GM12878 (cell line): ENCODE data around the gene RDH5. TPM values are rescaled to one million over a fixed set of nuclear protein-coding genes. Genes with fewer than 3 reads are reported as not detected.

Source experiments
- ATAC-seq: fragments of 200-7000 bp; cut with Tn5 transposase; 3 replicates; pipeline ENCODE4 v1.9.1; 2020; ENCODE audit warnings: mild to moderate bottlenecking, moderate library complexity
- BruUV-seq: library from RNA; stranded (reverse); fragments of 400-500 nt; replicated peaks from 2 replicates; lab custom pipeline; 2021; lab: Mats Ljungman, UMichigan
- CTCF ChIA-PET: fragments of 300-600 bp; sonication (Branson Sonifier 250); formaldehyde crosslinking; extraction: SDS; loops from one replicate; lab custom pipeline; 2021; ENCODE audit warnings: inconsistent platforms; lab: Yijun Ruan, JAX
- POLR2A ChIA-PET: fragments of 350-600 bp; formaldehyde crosslinking; extraction: SDS; loops from one replicate; lab custom pipeline; 2021; ENCODE audit warnings: inconsistent platforms; lab: Charles Lee
- RAD21 ChIA-PET: fragments of 300-600 bp; sonication (Branson Sonifier 250); formaldehyde crosslinking; loops from one replicate; lab custom pipeline; 2023; ENCODE audit warnings: antibody characterized with exemption; ENCODE audit not compliant: unreplicated experiment; lab: Charles Lee
- SMC1A ChIA-PET: fragments of 300-600 bp; sonication (Branson Sonifier 250); formaldehyde crosslinking; loops from one replicate; lab custom pipeline; 2023; ENCODE audit not compliant: unreplicated experiment, uncharacterized antibody; lab: Charles Lee
- DNase-seq: peaks from one replicate; pipeline ENCODE4 v3.0.0-alpha.2; 2011; ENCODE audit warnings: low read depth, low spot score
- FAIRE-seq: peaks from 3 replicates; lab custom pipeline; 2011; peaks lifted over from hg19 to GRCh38; lab: Jason Lieb, UNC
- H2AFZ ChIP-seq: 2 replicates; pipeline ENCODE4 v1.6.0; 2011; ENCODE audit warnings: low read depth, low read length, control low read depth; ENCODE audit not compliant: control insufficient read depth
- H3K27ac ChIP-seq: 2 replicates; pipeline ENCODE4 v1.5.1; 2011; ENCODE audit warnings: control low read depth; ENCODE audit not compliant: control insufficient read depth, insufficient read depth
- H3K27me3 ChIP-seq, 2 experiments: replicated peaks in 1 of 2; 2 replicates each; pipeline versions ENCODE4 v1.6.0 to v1.6.1; 2011; ENCODE audit warnings: low read length in 1 of 2; ENCODE audit not compliant: control insufficient read depth in 2 of 2, insufficient read depth in 2 of 2
- H3K36me3 ChIP-seq, 2 experiments: 2 replicates each; pipeline ENCODE4 v1.5.1; 2011; ENCODE audit warnings: low read length in 1 of 2; ENCODE audit not compliant: control insufficient read depth in 2 of 2, insufficient read depth in 2 of 2
- H3K4me1 ChIP-seq: 2 replicates; pipeline ENCODE4 v1.6.1; 2011; ENCODE audit warnings: mild to moderate bottlenecking, low read length, moderate library complexity, mixed read lengths; ENCODE audit not compliant: control insufficient read depth, insufficient read depth
- H3K4me2 ChIP-seq: 2 replicates; pipeline ENCODE4 v1.6.0; 2011; ENCODE audit warnings: control low read depth; ENCODE audit not compliant: control insufficient read depth, insufficient read depth
- H3K4me3 ChIP-seq: fragments of 200-600 bp; sonication (generic); 2 replicates; pipeline ENCODE4 v1.5.1; 2016
- H3K79me2 ChIP-seq: 2 replicates; pipeline ENCODE4 v1.6.0; 2011; ENCODE audit warnings: low read length; ENCODE audit not compliant: control insufficient read depth, insufficient read depth
- H3K9ac ChIP-seq: 2 replicates; pipeline ENCODE4 v1.8.0; 2011; ENCODE audit warnings: low read length, control low read depth, mixed read lengths; ENCODE audit not compliant: control insufficient read depth, insufficient read depth
- H3K9me3 ChIP-seq: replicated peaks from 3 replicates; pipeline ENCODE4 v1.5.1; 2011; ENCODE audit warnings: mild to moderate bottlenecking, low read length; ENCODE audit not compliant: control insufficient read depth, insufficient read depth
- H4K20me1 ChIP-seq: 2 replicates; pipeline ENCODE4 v1.6.0; 2011; ENCODE audit not compliant: control insufficient read depth, insufficient read depth
- BACH1 ChIP-seq: fragments of 450-650 bp; IDR thresholded peaks from 2 replicates; pipeline ENCODE4 v1.6.1; 2017; ENCODE audit warnings: mild to moderate bottlenecking, borderline replicate concordance
- CREB1 ChIP-seq: IDR thresholded peaks from 2 replicates; pipeline ENCODE4 v1.6.1; 2012; ENCODE audit warnings: low read depth, mild to moderate bottlenecking, inconsistent platforms
- CREM ChIP-seq: IDR thresholded peaks from 2 replicates; pipeline ENCODE4 v1.6.1; 2014; ENCODE audit warnings: antibody characterized with exemption, low read depth
- ESRRA ChIP-seq: IDR thresholded peaks from 2 replicates; pipeline ENCODE4 v1.6.1; 2012; ENCODE audit warnings: mild to moderate bottlenecking, low read length, improper control_type of control experiment
- KLF5 ChIP-seq: fragments of 450-650 bp; IDR thresholded peaks from 2 replicates; pipeline ENCODE4 v1.6.1; 2014; ENCODE audit warnings: mild to moderate bottlenecking; ENCODE audit not compliant: partially characterized antibody
- MEF2B ChIP-seq: fragments of 450-650 bp; IDR thresholded peaks from 2 replicates; pipeline ENCODE4 v1.6.1; 2018; ENCODE audit warnings: mild to moderate bottlenecking, moderate library complexity; ENCODE audit not compliant: partially characterized antibody, poor library complexity, severe bottlenecking
- NFXL1 ChIP-seq: fragments of 450-650 bp; IDR thresholded peaks from 2 replicates; pipeline ENCODE4 v1.6.1; 2017; ENCODE audit warnings: antibody characterized with exemption, mild to moderate bottlenecking, borderline replicate concordance
- NFYA ChIP-seq: IDR thresholded peaks from 2 replicates; pipeline ENCODE4 v1.6.1; 2011; ENCODE audit warnings: low read depth, mild to moderate bottlenecking, low read length, improper control_type of control experiment, borderline replicate concordance
- POLR2AphosphoS2 ChIP-seq: IDR thresholded peaks from 2 replicates; pipeline ENCODE4 v1.6.1; 2011; ENCODE audit warnings: low read depth, mild to moderate bottlenecking, low read length, improper control_type of control experiment, moderate library complexity
- POU2F2 ChIP-seq: IDR thresholded peaks from 3 replicates; pipeline ENCODE4 v1.6.1; 2011; ENCODE audit warnings: low read depth, mild to moderate bottlenecking, low read length, borderline replicate concordance
- RBBP5 ChIP-seq: fragments of 200-600 bp; sonication (generic); conservative IDR thresholded peaks from 2 replicates; pipeline ENCODE4 v1.6.1; 2016
- SIX5 ChIP-seq: IDR thresholded peaks from 2 replicates; pipeline ENCODE4 v1.6.1; 2011; ENCODE audit warnings: mild to moderate bottlenecking, low read depth, low read length, moderate library complexity; ENCODE audit not compliant: severe bottlenecking
- TAF1 ChIP-seq: IDR thresholded peaks from 2 replicates; pipeline ENCODE4 v1.6.1; 2011; ENCODE audit warnings: mild to moderate bottlenecking, low read depth, low read length, borderline replicate concordance
- TCF3 ChIP-seq: IDR thresholded peaks from 2 replicates; pipeline ENCODE4 v1.6.1; 2012; ENCODE audit warnings: low read depth, mild to moderate bottlenecking, low read length, borderline replicate concordance; ENCODE audit not compliant: insufficient read depth
- TCF7 ChIP-seq: IDR thresholded peaks from 2 replicates; pipeline ENCODE4 v1.6.1; 2014; ENCODE audit warnings: antibody characterized with exemption, borderline replicate concordance
- ZNF207 ChIP-seq: fragments of 450-650 bp; IDR thresholded peaks from 2 replicates; pipeline ENCODE4 v1.6.1; 2014; ENCODE audit warnings: antibody characterized with exemption, mild to moderate bottlenecking, borderline replicate concordance
- ZNF274 ChIP-seq: IDR thresholded peaks from one replicate; pipeline ENCODE4 v1.8.0; 2011; ENCODE audit not compliant: insufficient read length, insufficient read depth
- WGBS: methylation state at CpG from one replicate; pipeline ENCODE4 v1.1.6; 2016; ENCODE audit warnings: low lambda C conversion rate; ENCODE audit not compliant: insufficient replicate concordance, insufficient coverage; ENCODE audit errors: missing lambda C conversion rate; 5-methylcytosine and 5-hydroxymethylcytosine counted together
- in situ Hi-C: fragments of 300-500 bp; cut with MboI; formaldehyde crosslinking; loops from 9 replicates; pipeline ENCODE4 v1.14.3; 2018; ENCODE audit warnings: mixed read lengths
- intact Hi-C: fragments of 100-400 bp; cut with micrococcal nuclease; formaldehyde crosslinking; loops from one replicate; pipeline ENCODE4 v1.14.2; 2022; ENCODE audit not compliant: unreplicated experiment
- polyA plus RNA-seq, 11 experiments: library from polyadenylated mRNA; depleted of rRNA in 4 of 11; unstranded in 6 of 11; stranded (reverse) in 5 of 11; fragments of >200 nt; fragmentation: Nextera tagmentation in 4 of 11; fragmentation: Illumina TruSeq in 1 of 11; extraction: Ambion mirVana in 4 of 11; extraction: Trizol in 1 of 11; gene quantifications; 1 replicate in 1 of 11; 2 replicates in 10 of 11; pipeline versions ENCODE4 v1.2.1 to v1.2.3, GENCODE V29; 2011 to 2016; ENCODE audit warnings: inconsistent platforms in 2 of 11, missing spikeins in 2 of 11, low read depth in 1 of 11
- total RNA-seq, 4 experiments: library from RNA; depleted of rRNA in 3 of 4; stranded (reverse); fragments of >200 nt in 3 of 4; fragmentation: Illumina TruSeq in 1 of 4; extraction: Trizol in 1 of 4; gene quantifications; 2 replicates each; pipeline versions ENCODE4 v1.2.1 to v1.2.3, GENCODE V29; 2013 to 2021
- TF ChIP-seq, protein P1 (sequence below): IDR thresholded peaks from 2 replicates; pipeline ENCODE4 v1.6.1; 2011; ENCODE audit warnings: mild to moderate bottlenecking, low read depth, low read length, moderate library complexity; ENCODE audit not compliant: insufficient replicate concordance
- TF ChIP-seq, protein P2 (sequence below): fragments of 450-650 bp; IDR thresholded peaks from 2 replicates; pipeline ENCODE4 v1.6.1; 2017; ENCODE audit warnings: mild to moderate bottlenecking, moderate library complexity

The RDH5 gene
- total and polyA plus RNA-seq, 10 of the 15 experiments (the other 5 are each of a cell fraction or from before 2014, with no cell fraction given): 2.6 to 11.6 (median 7.3) TPM

DNA sequence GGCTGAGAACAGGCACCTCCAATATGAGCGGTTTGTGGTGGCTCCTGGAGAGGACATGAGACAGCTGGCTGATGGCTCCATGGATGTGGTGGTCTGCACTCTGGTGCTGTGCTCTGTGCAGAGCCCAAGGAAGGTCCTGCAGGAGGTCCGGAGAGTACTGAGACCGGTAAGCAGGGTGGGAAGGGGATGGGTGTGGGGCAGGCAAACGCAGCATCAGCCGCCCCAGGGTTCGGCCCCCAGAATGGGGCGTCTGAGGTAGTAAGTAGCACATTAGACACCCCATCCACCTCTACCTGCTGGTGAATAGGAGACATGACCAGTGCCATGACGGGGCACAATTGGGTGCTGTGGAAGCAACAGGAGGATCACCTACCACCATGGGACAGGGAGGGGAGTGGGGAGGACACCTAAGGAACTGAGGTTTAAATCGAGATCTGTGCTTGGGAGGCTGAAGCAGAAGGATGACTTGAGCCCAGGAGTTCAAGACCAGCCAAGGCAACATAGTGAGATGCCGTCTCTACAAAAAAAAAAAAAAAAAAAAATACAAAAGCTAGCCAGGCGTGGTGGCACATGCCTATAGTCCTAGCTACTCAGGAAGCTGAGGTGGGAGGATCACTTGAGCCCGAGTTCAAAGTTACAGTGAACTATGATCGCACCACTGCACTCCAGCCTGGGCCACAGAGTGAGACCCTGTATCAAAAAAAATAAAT is 38.0 kb upstream of the RDH5 start (continued):
- no peak for TF ChIP-seq POLR2AphosphoS2
- no peak for TF ChIP-seq ESRRA
- TF ChIP-seq TCF3: no peak
- no peak for TF ChIP-seq RBBP5
- TF ChIP-seq, protein P1, sequence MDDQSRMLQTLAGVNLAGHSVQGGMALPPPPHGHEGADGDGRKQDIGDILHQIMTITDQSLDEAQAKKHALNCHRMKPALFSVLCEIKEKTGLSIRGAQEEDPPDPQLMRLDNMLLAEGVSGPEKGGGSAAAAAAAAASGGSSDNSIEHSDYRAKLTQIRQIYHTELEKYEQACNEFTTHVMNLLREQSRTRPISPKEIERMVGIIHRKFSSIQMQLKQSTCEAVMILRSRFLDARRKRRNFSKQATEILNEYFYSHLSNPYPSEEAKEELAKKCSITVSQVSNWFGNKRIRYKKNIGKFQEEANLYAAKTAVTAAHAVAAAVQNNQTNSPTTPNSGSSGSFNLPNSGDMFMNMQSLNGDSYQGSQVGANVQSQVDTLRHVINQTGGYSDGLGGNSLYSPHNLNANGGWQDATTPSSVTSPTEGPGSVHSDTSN: no peak
- TF ChIP-seq TCF7: no peak
- no peak for TF ChIP-seq MEF2B
- no peak for TF ChIP-seq CREM
- TF ChIP-seq TAF1: no peak

DNA sequence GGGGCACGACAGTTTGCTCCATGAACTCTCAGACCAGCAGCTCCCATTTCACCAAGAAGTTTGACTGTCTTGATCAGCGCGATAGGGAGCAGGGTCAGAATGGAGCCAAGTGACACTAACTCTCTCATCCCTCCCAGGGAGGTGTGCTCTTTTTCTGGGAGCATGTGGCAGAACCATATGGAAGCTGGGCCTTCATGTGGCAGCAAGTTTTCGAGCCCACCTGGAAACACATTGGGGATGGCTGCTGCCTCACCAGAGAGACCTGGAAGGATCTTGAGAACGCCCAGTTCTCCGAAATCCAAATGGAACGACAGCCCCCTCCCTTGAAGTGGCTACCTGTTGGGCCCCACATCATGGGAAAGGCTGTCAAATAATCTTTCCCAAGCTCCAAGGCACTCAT is 36.5 kb upstream of the RDH5 start:
- Histone ChIP-seq H3K9ac (no peak overlapping the region), H2AFZ (no peak overlapping the region), H3K27me3 (no peaks in the 10 kb centered on the region; a peak in 1 of 4 replicates), H3K4me3 (no peak overlapping the region), H4K20me1 (no peaks in the 10 kb centered on the region), H3K27ac (no peak overlapping the region), H3K4me2 (no peak overlapping the region), H3K4me1 (peaks cover 16% of the 10 kb centered on the region), H3K36me3 (no peaks in the 10 kb centered on the region), H3K9me3 (no peaks in the 10 kb centered on the region), H3K79me2 (no peaks in the 10 kb centered on the region)
- ChIA-PET POLR2A (interaction anchor here (1.1 to 1.4 kb wide), 2 partner anchors 10 to 32 kb away, joined by 3 read pairs; partner anchors contain the start of gene BLOC1S1), SMC1A (interaction anchor here (1.2 kb wide), 1 partner anchor 10 kb away, joined by 8 read pairs; no protein-coding TSS in a partner anchor), RAD21 (no interaction called here), CTCF (no interaction called here)
- BruUV-seq: no TSS peak
- 55% methylated on average over 7 of the region's 7 CpGs for WGBS
- in situ Hi-C loops (no loop called here), intact Hi-C loops (no loop called here)
- DNase-seq: no peak
- ATAC-seq: no peak
- FAIRE-seq: no peak
- TF ChIP-seq, protein P2, sequence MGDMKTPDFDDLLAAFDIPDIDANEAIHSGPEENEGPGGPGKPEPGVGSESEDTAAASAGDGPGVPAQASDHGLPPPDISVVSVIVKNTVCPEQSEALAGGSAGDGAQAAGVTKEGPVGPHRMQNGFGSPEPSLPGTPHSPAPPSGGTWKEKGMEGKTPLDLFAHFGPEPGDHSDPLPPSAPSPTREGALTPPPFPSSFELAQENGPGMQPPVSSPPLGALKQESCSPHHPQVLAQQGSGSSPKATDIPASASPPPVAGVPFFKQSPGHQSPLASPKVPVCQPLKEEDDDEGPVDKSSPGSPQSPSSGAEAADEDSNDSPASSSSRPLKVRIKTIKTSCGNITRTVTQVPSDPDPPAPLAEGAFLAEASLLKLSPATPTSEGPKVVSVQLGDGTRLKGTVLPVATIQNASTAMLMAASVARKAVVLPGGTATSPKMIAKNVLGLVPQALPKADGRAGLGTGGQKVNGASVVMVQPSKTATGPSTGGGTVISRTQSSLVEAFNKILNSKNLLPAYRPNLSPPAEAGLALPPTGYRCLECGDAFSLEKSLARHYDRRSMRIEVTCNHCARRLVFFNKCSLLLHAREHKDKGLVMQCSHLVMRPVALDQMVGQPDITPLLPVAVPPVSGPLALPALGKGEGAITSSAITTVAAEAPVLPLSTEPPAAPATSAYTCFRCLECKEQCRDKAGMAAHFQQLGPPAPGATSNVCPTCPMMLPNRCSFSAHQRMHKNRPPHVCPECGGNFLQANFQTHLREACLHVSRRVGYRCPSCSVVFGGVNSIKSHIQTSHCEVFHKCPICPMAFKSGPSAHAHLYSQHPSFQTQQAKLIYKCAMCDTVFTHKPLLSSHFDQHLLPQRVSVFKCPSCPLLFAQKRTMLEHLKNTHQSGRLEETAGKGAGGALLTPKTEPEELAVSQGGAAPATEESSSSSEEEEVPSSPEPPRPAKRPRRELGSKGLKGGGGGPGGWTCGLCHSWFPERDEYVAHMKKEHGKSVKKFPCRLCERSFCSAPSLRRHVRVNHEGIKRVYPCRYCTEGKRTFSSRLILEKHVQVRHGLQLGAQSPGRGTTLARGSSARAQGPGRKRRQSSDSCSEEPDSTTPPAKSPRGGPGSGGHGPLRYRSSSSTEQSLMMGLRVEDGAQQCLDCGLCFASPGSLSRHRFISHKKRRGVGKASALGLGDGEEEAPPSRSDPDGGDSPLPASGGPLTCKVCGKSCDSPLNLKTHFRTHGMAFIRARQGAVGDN: no peak
- TF ChIP-seq POU2F2 (no peak), CREB1 (no peak), SIX5 (no peak), NFYA (no peak), ZNF274 (no peak), NFXL1 (no peak), BACH1 (no peak), KLF5 (no peak), ZNF207 (no peak)
